ENCODE results near the gene SLC4A1.

- TF ChIP-seq POLR2A (IDR thresholded peaks at IDR 0.05; ENCODE audit: low read depth, low read length), result no peak
- TF ChIP-seq POLR2AphosphoS5 (IDR thresholded peaks at IDR 0.05; ENCODE audit: low read depth, low read length), result no peak
- no peak for TF ChIP-seq TAF1 (IDR thresholded peaks at IDR 0.05; ENCODE audit: low read depth, low read length)
- TF ChIP-seq SPI1 (IDR thresholded peaks at IDR 0.05; ENCODE audit: low read depth, low read length), result no peak
Observed at GRCh38 chr17:44269535-44270240, 1.8 kb upstream of the SLC4A1 start.

All from GM12891 (cell line).